Activated CD8-positive, alpha-beta memory T cell treated with anti-CD3 and anti-CD28 coated beads, Interleukin-2, amount 50 U/mL, for 48 hours (primary cell): Measurements from ENCODE around the gene IGSF11.
"Not testable (repeated sequence)": the region's sequence is repeated elsewhere in the genome, so short reads cannot be mapped to it uniquely, and the experiment has no call there.

Experiments used
- DNase-seq: peaks from one replicate; pipeline ENCODE4 v3.0.0-alpha.2; 2020

The IGSF11 gene, protein sequence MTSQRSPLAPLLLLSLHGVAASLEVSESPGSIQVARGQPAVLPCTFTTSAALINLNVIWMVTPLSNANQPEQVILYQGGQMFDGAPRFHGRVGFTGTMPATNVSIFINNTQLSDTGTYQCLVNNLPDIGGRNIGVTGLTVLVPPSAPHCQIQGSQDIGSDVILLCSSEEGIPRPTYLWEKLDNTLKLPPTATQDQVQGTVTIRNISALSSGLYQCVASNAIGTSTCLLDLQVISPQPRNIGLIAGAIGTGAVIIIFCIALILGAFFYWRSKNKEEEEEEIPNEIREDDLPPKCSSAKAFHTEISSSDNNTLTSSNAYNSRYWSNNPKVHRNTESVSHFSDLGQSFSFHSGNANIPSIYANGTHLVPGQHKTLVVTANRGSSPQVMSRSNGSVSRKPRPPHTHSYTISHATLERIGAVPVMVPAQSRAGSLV

DNA sequence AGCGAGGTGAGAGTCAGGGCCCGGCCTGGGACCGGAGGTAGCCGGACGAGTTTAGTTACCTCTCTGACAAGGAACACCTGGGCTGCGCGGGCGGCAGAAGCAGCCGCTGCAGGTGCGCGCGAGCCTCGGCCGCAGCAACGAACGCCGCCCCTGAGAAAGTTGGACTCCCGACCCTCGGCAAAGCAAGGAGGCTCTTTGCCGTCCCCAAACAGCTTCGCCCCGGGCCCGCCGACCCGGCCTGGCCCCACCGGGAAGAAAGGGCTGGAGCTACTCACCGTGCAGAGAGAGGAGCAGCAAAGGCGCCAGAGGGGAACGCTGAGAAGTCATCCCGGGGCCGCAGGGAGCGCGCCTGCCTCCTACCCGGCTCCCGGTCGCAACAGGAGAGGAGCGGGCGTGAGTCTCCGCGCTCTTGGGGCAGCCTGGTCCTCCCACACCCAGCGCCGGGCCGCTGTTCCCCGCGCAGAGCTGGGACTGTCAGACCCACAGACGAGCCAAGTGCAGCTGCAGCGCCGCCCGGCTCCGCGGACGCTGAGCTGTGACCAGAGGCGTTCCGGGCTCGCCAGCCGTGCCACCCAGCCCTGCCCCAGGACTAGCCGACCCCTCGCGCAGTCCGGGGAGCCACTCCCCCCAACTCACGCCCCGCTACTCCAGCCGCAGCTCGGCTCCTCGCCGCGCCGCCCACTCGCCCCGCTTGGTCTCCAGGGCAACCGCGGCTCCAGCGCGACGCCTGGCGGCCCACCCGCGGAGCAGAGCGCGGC is at the start of gene IGSF11:
Gene IGSF11, minus strand, starts transcription at position 591 of the 758 bp plus-strand sequence. Its CDS starts 264 bp downstream, at position 327.
- peak; percentile 83 for DNase-seq

- no peak for DNase-seq
Observed at GRCh38 chr3:119080364-119080763, 45.7 kb upstream of the IGSF11 start.

- DNase-seq: no peak
Observed at GRCh38 chr3:119073258-119074001, 38.8 kb upstream of the IGSF11 start.

- DNase-seq: not testable (repeated sequence)
Observed at GRCh38 chr3:119072451-119072850, 37.8 kb upstream of the IGSF11 start.

DNA sequence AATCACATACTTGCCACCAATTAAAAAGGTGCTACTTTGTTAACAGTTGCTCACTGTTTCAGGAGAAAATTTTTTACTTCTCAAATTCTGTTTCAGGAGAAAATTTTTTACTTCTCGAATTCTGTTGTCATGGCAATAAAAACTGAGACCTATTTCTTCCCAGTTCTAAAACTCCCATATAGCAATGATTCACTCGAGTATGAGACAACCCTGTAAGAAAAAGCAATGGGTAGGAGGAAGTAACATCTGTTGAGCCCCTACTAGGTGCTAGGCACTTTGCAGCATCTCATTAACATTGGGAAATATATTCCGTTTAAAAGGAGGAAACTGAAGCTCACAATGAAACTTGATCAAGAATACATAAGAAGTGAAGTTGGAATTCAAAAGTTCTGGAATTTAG is 35.1 kb upstream of the IGSF11 start:
- DNase-seq: no peak

- no peak for DNase-seq
Observed at GRCh38 chr3:119063471-119063870, 28.8 kb upstream of the IGSF11 start.

GRCh38 chr3:119062892-119063291 is 28.2 kb upstream of the IGSF11 start:
- DNase-seq: no peak

- DNase-seq: no peak
Observed at GRCh38 chr3:119044593-119044992, 9.9 kb upstream of the IGSF11 start.

- DNase-seq: no peak
Observed at GRCh38 chr3:119042162-119042561, 7.5 kb upstream of the IGSF11 start.

DNA sequence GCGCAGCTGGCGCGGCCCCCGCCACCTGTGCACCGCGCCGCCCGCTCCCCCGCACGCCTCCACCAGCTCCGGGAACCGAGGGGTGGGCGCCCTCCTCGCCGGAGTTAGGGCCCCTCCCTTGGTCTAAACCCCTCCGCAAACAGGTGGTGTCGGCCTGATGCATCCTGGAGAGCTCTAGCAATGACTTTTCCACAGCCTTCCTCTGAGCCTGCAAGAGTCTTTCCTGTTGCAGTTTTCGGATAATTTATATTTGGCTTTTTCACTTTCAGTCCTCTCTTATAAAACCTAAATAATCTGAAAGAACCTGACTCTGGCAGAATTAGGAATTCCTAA is 334 bp upstream of the IGSF11 start:
- DNase-seq: no peak

- no peak for DNase-seq
Observed at GRCh38 chr3:119033393-119034255, 1.0 kb downstream of the IGSF11 start.

DNA sequence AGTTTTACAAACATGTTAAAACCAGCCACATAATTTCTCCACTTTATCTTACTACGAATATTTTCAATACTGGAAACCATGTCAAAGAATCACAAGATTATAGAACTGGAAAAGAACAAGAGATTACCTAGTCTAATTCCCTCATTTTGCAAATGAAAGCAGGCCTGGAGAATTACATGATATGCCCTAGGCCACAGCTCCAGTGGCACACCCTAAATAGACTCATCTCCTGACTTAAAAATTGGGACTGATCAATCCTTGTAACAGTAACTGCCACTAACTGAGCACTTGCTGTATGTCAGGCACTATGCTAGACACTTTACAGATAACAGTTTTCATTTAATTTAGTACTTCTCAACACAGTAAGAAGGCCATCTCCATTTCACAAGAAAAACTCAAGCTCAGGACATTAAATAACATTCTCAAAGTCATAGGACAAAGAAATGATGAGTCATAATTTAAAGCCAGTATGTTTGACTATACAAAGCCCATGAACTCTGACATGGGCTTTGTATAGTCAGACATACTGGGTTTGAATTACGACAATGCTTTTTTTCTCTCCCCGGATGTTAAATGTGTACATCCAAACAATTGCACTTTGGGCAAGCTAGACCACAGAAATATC is 9.4 kb downstream of the IGSF11 start:
- DNase-seq: no peak

DNA sequence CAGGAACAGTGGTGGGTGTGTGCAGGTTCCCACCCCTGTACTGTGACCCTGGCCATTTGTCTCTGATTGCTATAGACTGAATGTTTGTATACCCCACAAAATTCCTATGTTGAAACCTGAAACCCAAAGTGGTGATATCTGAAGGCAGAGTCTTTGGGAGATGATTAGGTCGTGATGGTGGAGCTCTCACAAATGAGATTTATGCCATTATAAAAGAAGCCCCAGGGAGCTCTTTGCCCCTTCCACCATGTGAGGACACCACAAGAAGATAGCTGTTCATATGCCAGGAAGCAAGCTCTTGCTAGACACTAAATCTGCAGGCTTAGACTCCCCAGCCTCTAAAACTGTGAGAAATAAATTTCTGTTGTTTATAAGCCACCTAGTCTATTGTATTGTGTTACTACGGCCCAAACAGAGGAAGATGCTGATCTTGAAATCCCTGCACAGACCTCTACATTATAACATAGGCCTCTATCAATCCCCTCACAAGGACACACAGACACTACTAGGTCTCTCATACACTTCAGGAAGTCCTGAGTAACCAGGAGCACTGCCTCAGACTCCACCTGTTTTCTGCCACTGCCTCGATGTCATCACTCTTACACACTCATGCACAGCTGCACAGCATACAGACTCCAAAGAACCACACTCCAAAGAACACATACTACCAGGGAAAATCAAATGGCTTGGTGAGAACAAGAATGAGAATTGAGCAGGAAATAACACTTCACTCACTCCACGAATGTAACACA is 14.7 kb downstream of the IGSF11 start:
- DNase-seq: no peak

- DNase-seq: no peak
Observed at GRCh38 chr3:119018690-119019463, 15.8 kb downstream of the IGSF11 start.

- no peak for DNase-seq
Observed at GRCh38 chr3:119015942-119016341, 18.7 kb downstream of the IGSF11 start.

DNA sequence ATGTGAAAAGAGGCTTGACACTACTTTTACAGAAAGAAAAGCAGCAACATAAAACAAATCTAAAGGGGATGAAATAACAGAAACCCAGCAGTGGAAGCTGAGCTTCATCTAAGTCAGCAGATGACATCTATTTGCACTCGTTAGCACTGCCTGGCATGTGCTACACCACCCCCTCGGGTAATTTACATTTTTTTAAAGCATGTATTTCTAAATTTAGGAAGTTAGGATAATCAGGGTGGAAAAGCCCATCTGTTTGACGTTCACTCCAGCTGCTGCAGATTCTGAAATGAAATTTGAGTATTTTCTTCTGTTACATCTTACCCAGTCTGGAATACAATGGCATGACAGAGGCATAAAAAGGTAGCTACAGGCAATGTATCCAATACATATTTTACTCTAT is 20.7 kb downstream of the IGSF11 start:
- no peak for DNase-seq

- no peak for DNase-seq
Observed at GRCh38 chr3:119011528-119011927, 23.1 kb downstream of the IGSF11 start.

DNA sequence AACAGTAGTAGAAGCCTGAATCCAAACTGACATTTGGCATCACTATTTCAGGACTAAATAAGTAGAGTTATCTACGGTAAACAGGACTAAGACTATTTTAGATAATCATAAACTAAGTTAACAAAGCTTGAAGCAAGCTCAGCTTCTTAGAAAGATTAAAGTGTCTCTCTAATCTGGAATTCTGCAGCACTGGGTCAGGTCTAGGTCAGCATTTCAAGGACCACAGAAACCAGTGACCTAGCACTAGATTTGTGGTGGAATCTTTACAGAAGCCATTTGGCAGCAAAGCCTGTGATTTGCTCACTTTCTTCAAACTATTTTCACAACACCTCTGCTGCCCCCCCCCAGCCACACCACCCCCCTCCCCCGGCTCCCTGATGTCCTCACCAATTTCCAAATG is 37.5 kb downstream of the IGSF11 start:
- DNase-seq: no peak

DNA sequence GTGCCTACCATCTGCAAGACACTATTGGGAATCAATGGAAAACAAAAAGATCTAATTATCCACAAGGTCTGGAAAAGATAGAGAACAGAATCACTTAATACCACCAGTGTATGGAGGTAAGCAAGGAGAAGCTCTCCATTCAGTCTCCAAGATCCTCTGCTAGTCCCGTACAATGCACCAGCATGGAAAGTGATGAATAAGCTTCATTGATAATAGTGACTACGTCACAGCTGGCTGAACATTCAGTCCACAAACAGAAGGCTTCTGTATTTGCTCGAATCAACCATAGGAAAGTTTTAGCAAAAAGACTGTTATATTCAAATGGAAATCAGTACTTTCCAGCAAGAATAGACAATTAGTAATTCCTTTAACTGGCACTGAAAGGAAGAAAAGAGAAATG is 42.9 kb downstream of the IGSF11 start:
- no peak for DNase-seq

- no peak for DNase-seq
Observed at GRCh38 chr3:118990823-118991560, 43.7 kb downstream of the IGSF11 start.
